NCI-H187 (cell line): ENCODE data around the gene CHST1.

Source experiments
- DNase-seq, 2 experiments: peaks; one replicate each; lab custom pipeline; 2025; lab: John Stamatoyannopoulos, UW

Gene CHST1

DNA sequence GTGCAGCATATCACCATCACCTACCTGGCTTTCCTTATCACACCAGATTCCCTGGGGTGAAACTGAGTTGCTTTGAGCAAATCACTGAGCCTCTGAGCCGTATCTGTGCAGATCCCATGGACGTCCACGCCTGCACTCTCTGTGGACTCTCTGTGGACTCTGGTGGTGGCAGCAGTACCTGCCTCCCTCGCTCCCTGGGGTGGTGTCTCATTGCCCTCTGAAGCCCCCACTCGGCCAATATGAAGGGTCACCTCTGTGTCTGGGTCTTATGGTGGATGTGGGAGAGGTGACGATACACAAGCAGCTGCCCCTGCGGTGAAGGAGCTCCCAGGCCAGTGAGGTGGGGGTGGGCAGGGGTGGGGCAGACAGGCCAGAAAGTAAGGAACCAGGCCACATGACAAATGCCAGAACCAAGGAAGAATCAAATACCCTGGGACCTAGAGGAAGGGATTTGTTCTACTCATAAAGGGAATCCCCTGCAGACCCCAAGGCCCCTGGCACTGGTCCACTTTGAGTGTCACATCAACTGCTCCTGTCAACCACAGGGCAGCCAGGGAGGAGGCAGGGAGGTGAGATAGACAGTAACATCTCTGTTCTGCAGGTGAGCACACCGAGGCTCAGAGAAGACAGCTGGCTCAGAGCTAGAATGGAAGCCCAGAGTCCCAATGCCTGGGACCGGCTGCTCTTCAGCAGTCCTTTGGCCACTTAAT, 9.2 kb upstream of the CHST1 start:
- DNase-seq: no peak

GRCh38 chr11:45673441-45673840, 8.0 kb upstream of the CHST1 start:
- no peak for DNase-seq

GRCh38 chr11:45672593-45672992, 7.2 kb upstream of the CHST1 start:
- no peak for DNase-seq

DNA sequence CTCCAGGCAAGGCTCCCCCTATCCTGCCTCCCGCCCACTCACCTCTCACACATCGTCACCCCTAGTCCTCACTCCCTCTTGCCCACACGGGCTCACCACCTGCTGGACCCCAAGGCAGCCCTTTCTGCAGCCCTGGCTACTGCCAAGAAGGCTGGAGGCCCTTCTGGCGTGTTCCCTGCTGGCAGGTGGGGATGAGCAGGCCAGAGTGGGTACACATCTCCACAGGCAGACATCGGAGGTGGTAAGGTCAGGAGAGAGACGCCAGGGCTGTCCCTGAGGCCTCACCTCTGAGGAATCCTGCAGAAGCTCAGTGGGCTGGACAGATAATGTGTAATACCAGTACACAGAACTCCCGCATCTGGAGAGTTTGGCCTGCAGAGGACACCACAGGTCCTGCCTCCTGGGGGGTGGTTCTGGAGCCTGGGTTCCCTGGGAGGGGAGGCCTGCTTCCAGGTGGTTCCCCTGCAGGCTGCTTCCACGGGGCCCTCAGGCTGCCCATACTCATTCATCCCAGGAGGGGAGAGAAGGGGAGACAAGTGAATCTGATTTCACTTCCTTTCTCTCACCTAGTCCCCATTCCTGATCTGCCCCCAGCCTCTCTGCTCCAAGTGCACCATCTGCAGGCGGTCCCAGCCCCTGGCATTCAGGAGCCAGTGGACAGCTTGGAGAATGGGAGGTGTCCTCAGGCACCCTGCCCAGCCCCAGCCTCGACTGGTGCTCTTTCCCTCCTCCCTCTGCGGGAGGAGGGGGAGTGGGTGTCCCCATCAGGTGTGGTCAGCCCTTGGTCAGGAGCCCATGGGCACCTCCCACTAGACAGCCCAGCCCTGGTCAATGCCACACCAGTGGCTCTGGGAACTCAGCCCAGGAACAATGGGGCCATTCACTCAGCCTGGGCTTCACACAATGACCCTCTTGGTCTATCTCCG, 6.1 kb upstream of the CHST1 start:
- no peak for DNase-seq

DNA sequence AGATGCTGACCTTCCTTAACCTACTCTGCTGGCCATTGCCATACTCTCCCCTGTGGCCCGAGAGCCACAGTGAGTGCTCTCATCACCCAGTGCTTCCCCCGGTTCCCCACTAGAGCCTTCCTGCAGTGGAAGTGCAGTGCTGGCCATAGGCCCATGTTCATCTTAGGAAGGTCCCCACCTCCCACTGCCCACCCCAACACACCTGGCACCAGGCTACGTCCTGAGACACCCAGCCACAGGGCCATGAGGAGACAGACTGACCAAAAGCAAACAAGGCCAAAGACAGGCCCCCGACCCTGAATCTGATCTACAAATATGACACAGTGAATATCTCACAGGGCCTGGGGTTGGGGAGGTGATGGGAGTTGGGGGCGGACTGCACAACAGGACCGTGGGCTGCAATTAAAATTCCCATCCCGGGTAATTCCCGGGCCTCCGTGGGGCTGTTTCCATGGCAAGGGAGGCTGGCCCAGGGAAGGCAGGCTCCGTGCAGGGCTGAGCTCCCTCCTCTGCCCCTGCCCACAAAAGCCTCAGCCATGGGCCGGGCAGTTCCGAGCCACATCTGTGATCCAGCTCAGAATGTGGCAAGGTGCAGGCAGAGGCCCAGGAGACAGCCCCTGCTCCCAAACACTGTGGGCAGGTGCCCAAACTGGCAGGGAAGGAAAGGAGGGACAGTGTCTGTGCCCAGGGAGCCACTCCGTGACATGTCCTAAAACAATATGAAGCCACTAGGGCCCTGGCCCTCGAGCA, 5.1 kb upstream of the CHST1 start:
- no peak for DNase-seq

GRCh38 chr11:45669956-45670355, 4.5 kb upstream of the CHST1 start:
- DNase-seq: no peak

DNA sequence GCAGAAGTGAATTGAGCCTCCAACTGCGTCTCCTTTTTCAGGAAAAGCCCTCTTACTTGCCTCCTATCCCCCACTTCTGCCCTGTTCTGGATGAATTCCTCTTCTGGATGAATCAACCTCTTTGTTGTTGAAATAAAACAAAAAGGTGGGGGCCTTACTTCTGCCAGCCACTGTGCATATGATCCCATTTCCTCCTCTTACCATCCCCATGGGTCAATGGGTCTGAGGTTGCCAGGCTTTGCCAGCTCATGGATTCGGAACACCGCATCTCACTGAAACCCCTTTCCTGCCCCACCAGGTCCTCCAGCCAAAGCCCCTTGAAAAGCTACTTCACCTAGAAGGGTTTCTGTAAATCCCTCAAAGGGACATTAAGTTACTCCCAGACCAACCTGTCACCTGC, 3.7 kb upstream of the CHST1 start:
- no peak for DNase-seq

GRCh38 chr11:45667929-45668680, 2.7 kb upstream of the CHST1 start:
- no peak for DNase-seq

- DNase-seq: no peak
Observed at GRCh38 chr11:45666648-45667642, 1.5 kb upstream of the CHST1 start.

- DNase-seq: no peak
Observed at GRCh38 chr11:45665933-45666647, 668 bp upstream of the CHST1 start.

DNA sequence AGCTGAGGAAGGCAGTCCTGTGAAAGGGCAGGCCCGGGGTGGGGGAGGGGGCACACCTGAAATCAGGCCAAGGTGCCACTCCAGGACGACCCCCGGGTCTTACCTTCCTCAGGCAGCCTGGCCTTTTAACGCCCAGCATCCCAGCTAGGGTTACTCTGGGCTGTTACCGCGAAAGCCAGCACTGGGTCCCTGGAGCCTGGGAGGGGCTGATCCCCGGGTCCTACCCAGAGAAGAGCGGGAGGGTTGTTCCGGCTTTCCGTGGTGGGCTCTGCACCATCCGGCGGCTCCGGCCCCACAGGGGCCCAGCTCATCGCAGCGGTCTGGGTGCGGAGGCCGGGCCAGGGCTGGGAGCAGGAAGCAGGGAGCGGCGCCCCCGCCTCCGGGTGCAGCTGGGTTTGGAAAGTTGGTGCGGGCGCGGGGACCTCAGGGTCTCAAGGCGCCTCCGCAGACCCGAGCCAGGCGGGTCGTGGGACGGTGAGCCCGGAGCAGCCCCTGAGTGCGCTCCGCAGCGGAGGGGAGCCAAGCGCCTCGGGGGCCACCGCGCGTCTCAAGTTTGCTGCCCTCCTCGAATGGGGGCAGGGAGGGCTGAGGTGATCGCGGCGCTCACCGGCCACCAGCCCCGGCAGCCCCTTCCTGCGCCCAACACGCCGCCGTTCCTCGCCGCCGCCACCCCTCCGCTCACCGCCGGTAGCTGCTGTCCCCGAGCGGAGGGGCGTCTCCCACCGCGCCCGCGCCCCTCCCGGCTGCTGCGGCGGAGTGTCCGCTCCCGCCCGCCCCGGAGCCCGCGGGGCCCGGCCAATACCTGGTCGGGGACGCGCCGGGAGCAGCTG, 831 bp downstream of the CHST1 start:
- no peak for DNase-seq

DNA sequence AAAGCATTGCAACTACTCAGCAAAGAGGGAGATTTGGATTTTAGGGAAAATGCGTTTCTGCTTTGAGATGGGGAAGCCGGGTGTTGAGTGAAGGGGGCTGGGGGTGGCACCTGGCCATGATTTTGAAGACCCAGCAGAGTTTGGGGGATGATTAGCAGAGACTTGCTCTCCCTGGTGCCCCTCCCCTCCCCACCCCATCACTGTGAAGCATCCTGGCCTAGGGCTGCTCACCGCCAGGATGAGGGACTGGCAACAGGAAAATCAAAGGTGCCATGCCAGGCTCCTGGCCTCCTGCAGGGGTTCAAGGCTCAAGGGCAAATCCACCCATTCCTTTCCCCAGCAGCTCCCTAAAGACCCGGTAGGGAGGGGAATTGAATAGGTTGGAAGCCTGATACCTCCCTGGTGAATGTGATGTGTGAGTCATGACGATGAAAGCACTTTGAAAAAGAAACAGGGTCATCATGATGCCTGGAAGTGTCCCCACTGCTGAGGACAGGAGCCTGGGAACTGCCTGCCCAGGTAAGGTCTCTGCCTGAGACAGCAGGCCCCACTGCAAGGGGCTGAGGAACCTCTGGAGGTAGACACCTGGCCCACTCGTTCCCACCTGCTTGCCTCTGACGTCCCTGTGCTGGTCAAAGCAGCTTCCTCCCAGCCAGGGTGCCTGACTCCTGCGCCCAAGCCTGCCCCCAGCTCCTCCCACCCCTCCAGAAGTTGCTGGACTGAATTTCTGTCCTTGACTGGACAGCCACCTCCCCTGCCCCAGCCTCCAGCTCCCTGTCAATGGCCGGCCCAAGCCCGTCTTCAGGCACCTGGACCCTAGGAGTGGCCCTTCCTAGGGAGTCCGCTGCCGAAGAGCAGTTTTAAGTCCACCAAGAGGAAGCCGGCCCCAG, 1.7 kb downstream of the CHST1 start:
- no peak for DNase-seq

GRCh38 chr11:45662665-45663485, 2.5 kb downstream of the CHST1 start:
- no peak for DNase-seq

- no peak for DNase-seq
Observed at GRCh38 chr11:45662096-45662664, 3.2 kb downstream of the CHST1 start.

GRCh38 chr11:45661439-45662055, 3.9 kb downstream of the CHST1 start:
- no peak for DNase-seq

DNA sequence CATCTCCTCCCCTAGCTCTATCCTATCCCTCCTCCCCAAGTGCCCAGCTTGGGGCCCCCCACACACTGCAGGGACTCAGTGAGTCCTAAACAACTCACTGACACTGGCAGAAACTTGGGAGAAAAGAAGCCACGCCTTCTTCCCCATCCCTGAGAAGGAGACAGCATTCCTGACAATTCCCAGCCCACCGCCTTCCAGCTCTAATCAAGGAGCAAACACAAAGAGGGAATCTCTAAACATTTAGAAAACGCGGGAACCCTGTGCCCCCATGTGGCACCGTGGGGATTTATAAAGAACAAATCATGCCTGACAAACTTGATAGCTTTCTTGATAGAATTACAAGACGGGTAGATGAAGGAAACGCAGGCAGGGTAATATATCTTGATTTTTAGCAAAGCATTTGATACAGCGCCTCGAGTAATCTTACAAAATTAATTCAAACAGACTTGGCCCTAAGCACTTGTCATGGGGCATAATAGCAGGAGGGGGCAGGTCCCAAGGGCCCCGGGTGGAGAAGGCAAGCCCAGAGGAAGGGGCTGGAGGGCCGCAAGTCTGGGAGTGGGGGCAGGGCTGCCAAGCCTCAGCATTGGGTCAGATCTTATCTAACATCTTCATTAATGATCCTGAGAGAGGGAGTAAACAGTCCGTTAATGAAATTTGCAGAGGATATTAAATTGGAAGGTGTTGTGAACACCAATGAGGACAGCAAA, 4.5 kb downstream of the CHST1 start:
- no peak for DNase-seq
